Omental fat pad (tissue), 4 donors: ENCODE measurements around the gene AKAP12. TPM values are rescaled to one million over a fixed set of nuclear protein-coding genes. Genes with fewer than 3 reads are reported as not detected.

Experiments
- ATAC-seq: fragments of 150-250 bp; one replicate; pipeline ENCODE4 v1.9.1; 2016; ENCODE audit warnings: mild to moderate bottlenecking, moderate library complexity; ENCODE audit not compliant: low FRiP score
- DNase-seq: peaks from one replicate; pipeline ENCODE4 v3.0.0-alpha.2; 2019; ENCODE audit warnings: low spot score
- total RNA-seq, 4 donors: library from RNA; depleted of rRNA; stranded (reverse); fragments of >200 nt; gene quantifications; one replicate each; pipeline ENCODE4 v1.1.0, GENCODE V29; 2016
- TF ChIP-seq, protein P1 (sequence below), 3 donors: fragments of 450-650 bp; IDR thresholded peaks; one replicate each; pipeline ENCODE4 v1.5.1; 2016 to 2017; ENCODE audit warnings: antibody characterized with exemption in 3 of 3, mild to moderate bottlenecking in 3 of 3, moderate library complexity in 2 of 3

AKAP12 gene
- total RNA-seq, 4 donors from 2014 or later, result 151 to 488 (median 216) TPM

- no peak for ATAC-seq
- DNase-seq, result no peak
- TF ChIP-seq, protein P1, sequence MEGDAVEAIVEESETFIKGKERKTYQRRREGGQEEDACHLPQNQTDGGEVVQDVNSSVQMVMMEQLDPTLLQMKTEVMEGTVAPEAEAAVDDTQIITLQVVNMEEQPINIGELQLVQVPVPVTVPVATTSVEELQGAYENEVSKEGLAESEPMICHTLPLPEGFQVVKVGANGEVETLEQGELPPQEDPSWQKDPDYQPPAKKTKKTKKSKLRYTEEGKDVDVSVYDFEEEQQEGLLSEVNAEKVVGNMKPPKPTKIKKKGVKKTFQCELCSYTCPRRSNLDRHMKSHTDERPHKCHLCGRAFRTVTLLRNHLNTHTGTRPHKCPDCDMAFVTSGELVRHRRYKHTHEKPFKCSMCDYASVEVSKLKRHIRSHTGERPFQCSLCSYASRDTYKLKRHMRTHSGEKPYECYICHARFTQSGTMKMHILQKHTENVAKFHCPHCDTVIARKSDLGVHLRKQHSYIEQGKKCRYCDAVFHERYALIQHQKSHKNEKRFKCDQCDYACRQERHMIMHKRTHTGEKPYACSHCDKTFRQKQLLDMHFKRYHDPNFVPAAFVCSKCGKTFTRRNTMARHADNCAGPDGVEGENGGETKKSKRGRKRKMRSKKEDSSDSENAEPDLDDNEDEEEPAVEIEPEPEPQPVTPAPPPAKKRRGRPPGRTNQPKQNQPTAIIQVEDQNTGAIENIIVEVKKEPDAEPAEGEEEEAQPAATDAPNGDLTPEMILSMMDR (IDR thresholded peaks at IDR 0.05), result no peak
Observed at GRCh38 chr6:151279891-151280290, 40.1 kb downstream of the AKAP12 start.

DNA sequence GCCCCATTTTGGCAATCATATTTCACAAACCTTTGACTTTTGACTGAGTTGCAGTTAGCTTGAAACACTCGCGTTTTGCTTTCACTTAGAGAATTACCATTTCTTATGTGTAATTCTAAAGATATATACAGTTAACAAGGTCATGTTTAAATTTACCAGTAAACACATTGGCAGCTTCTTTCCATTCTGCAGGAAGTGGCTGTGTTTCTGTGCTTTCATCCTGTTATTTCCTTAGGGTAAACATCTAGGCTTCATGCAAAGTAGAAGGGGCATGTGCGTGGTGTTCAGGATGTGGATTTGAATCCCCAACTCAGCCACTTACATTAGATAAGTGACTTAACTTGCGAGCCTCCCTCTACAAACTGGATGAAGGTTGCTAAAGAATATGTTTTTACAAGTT, 41.1 kb downstream of the AKAP12 start:
- TF ChIP-seq, protein P1 (IDR thresholded peaks at IDR 0.05), result no peak
- ATAC-seq, result no peak
- DNase-seq, result no peak

- no peak for DNase-seq
- ATAC-seq, result no peak
- TF ChIP-seq, protein P1 (IDR thresholded peaks at IDR 0.05), result no peak
Observed at GRCh38 chr6:151284012-151284411, 44.2 kb downstream of the AKAP12 start.

DNA sequence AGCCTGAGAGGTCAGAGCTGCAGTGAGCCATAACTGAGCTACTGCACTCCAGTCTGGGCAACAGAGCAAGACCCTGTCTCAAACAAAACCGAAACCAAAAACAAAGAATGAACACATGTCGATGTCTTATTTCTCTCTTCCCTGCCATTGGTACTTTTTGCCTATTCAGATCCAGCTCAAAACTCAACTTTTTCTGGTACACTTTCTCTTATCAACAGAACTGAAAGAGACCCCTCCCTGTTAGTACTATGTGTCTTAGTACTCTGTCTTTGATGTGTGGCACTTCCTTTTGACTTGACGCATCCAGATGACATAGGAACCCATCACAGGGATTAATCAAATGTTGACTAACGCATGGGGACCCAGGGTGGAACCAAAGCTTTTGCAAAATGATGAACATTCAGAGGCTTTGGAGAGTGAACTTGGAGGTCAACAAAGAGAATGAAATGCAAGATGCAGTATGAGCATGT, 44.8 kb downstream of the AKAP12 start:
- no peak for DNase-seq
- no peak for ATAC-seq
- TF ChIP-seq, protein P1 (IDR thresholded peaks at IDR 0.05), result no peak

DNA sequence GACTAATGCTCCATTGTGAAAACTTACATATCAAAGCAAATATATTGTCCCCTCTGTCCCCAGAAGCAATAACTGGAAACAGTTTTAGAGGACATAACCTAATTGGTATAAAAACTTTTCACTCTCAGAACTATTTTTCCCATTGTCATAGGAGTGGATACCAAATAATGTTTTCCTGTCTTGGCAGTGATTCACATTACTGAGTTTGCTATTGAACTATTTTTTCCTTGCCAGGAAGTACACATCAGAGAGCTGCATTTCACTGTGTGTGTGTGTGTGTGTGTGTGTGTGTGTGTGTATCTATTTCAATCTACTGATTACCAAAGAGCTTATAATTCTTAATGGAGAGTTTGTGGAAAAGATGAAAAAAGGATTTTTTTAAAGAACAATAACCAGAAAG, 45.4 kb downstream of the AKAP12 start:
- TF ChIP-seq, protein P1 (IDR thresholded peaks at IDR 0.05), result no peak
- ATAC-seq (no peak), DNase-seq (no peak)

DNA sequence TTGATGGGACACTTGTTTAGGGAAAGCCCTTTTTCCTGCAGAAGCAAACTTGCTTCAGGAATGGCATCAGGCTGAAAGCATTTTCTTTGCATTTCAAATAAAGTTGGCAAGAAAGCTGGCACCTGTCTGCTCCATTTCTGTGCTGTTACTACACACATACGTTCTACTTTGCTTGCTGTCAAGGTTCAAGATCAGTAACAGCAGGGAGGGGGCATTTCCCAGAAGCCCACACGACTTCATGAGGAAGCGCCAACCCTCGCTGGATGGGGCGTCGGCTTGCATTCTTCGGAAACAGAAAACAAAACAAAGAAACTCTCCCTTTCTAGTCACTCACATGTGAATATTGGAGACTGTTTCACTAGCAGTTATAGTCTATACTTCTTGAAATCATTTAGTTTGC, 46.4 kb downstream of the AKAP12 start:
- ATAC-seq (no peak), DNase-seq (no peak)
- TF ChIP-seq, protein P1 (IDR thresholded peaks at IDR 0.05), result no peak

DNA sequence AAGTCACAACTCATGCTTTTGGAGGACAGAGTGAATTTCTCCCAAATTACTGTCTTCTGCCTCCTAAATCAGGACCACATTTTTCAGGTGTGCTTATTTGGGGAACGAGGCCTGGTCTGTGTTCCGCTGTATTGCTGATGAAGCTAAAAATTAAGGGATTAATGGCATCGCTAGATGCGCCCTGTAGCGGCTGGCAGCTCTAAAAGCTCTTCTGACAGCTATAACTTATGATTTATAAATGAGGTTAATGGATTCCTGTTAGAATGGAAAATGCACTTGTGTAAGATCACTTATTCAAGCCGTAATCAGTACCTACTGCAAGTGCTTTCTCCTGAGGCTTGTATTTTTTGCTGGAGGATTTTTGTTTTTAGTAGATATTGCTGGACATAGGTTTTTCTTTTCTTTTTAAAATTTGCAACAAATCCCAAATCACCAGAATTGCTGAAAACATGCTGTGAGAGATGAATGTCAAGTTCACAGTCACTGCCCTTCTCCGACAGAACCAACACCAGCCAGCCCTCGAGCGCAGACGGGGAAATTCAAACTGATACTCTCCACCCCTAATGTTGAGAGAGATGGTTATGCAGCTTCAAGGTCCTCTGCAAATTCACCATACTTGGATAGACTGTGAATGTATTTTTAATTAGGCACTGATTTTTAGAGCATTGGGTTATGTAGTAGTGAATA, 49.1 kb downstream of the AKAP12 start:
- ATAC-seq (no peak), DNase-seq (no peak)
- TF ChIP-seq, protein P1 (IDR thresholded peaks at IDR 0.05), result no peak
